Endothelial cell of coronary artery (primary cell): ENCODE results near the gene COX7B. TPM values are rescaled to one million over a fixed set of nuclear protein-coding genes. Genes with fewer than 3 reads are reported as not detected.

Source experiments
- total RNA-seq: library from RNA; depleted of rRNA; stranded (reverse); fragments of >200 nt; gene quantifications from 2 replicates; pipeline ENCODE4 v1.2.3, GENCODE V29; 2014

COX7B gene
- 384 and 483 TPM in 2 replicates for total RNA-seq

GRCh38 chrX:77899081-77899828 is at the start of gene COX7B:
TSS of gene COX7B (plus strand) at chrX:77899468. CDS start at chrX:77899554, 86 bp downstream.

GRCh38 chrX:77894921-77895886 is 4.1 kb upstream of the COX7B start, which contains the start of gene MAGT1:
TSS of gene MAGT1 (minus strand) at chrX:77895435. CDS start at chrX:77895410, 25 bp downstream.

GRCh38 chrX:77910108-77910840 is 11.0 kb downstream of the COX7B start, which contains the start of gene ATP7A:
TSS of gene ATP7A (plus strand) at chrX:77910693. CDS start at chrX:77971642, 60,949 bp downstream.

Other genes with a start within 250 kb of the COX7B start
- gene ATRX, start 113.3 kb upstream of the COX7B start, total RNA-seq = 82.1 and 101 TPM in 2 replicates
- 168 and 197 TPM in 2 replicates for gene MAGT1, start 4.0 kb upstream of the COX7B start, total RNA-seq
- 10.8 and 17.8 TPM in 2 replicates for gene ATP7A, start 11.2 kb downstream of the COX7B start, total RNA-seq
- not detected in 2 replicates for gene PGAM4, start 70.2 kb downstream of the COX7B start, total RNA-seq
- 240 and 355 TPM in 2 replicates for gene PGK1, start 204.8 kb downstream of the COX7B start, total RNA-seq
- gene TAF9B, start 240.2 kb downstream of the COX7B start, total RNA-seq = 9.7 and 13.9 TPM in 2 replicates